AG10803 (cell line): ENCODE measurements around the gene NLRC5.

Source experiments
- DNase-seq: peaks from one replicate; pipeline ENCODE4 v3.0.0; 2010; ENCODE audit warnings: low read depth
- H3K4me3 ChIP-seq: 2 replicates; pipeline ENCODE4 v1.5.1; 2011; ENCODE audit warnings: mild to moderate bottlenecking, low read length, control low read depth
- TF ChIP-seq, protein P1 (sequence below): conservative IDR thresholded peaks from 2 replicates; pipeline ENCODE4 v1.5.1; 2011; ENCODE audit warnings: mild to moderate bottlenecking, low read length, control low read depth, inconsistent platforms

The NLRC5 gene

DNA sequence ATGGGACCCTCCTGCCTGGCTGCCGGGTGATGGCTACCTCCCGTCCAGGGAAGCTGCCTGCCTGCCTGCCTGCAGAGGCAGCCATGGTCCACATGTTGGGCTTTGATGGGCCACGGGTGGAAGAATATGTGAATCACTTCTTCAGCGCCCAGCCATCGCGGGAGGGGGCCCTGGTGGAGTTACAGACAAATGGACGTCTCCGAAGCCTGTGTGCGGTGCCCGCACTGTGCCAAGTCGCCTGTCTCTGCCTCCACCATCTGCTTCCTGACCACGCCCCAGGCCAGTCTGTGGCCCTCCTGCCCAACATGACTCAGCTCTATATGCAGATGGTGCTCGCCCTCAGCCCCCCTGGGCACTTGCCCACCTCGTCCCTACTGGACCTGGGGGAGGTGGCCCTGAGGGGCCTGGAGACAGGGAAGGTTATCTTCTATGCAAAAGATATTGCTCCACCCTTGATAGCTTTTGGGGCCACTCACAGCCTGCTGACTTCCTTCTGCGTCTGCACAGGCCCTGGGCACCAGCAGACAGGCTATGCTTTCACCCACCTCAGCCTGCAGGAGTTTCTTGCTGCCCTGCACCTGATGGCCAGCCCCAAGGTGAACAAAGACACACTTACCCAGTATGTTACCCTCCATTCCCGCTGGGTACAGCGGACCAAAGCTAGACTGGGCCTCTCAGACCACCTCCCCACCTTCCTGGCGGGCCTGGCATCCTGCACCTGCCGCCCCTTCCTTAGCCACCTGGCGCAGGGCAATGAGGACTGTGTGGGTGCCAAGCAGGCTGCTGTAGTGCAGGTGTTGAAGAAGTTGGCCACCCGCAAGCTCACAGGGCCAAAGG lies 36.8 kb downstream of the NLRC5 start:
- DNase-seq: no peak
- TF ChIP-seq, protein P1, sequence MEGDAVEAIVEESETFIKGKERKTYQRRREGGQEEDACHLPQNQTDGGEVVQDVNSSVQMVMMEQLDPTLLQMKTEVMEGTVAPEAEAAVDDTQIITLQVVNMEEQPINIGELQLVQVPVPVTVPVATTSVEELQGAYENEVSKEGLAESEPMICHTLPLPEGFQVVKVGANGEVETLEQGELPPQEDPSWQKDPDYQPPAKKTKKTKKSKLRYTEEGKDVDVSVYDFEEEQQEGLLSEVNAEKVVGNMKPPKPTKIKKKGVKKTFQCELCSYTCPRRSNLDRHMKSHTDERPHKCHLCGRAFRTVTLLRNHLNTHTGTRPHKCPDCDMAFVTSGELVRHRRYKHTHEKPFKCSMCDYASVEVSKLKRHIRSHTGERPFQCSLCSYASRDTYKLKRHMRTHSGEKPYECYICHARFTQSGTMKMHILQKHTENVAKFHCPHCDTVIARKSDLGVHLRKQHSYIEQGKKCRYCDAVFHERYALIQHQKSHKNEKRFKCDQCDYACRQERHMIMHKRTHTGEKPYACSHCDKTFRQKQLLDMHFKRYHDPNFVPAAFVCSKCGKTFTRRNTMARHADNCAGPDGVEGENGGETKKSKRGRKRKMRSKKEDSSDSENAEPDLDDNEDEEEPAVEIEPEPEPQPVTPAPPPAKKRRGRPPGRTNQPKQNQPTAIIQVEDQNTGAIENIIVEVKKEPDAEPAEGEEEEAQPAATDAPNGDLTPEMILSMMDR: no peak
- no peak overlapping the region for H3K4me3 ChIP-seq

DNA sequence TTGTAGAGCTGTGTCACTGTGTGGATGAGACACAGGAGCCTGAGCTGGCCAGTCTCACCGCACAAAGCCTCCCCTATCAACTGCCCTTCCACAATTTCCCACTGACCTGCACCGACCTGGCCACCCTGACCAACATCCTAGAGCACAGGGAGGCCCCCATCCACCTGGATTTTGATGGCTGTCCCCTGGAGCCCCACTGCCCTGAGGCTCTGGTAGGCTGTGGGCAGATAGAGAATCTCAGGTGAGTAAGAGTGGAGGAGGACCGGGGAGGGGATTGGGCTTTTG lies 37.4 kb downstream of the NLRC5 start:
- no peak for DNase-seq
- TF ChIP-seq, protein P1: no peak
- no peak overlapping the region for H3K4me3 ChIP-seq

DNA sequence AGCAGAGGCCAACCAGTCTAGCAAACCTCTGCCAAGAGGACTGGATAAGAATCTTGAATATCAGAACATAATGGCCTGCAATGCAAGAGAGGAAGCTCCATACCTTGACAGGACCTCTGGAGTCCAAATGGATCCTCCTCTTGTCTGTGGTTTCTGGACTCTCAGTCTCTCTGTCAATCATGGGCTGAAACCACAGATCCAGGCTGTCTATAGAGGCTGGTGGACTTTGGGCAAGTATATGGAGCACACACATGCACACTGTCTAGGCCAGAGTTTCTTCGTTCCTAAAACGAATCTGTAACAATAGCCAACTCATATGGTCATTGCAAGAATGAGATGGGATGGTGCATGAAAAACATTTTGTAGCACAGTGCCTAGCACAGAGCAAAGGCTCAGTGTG lies 37.7 kb downstream of the NLRC5 start:
- TF ChIP-seq, protein P1: no peak
- no peak for DNase-seq
- H3K4me3 ChIP-seq: no peak overlapping the region

DNA sequence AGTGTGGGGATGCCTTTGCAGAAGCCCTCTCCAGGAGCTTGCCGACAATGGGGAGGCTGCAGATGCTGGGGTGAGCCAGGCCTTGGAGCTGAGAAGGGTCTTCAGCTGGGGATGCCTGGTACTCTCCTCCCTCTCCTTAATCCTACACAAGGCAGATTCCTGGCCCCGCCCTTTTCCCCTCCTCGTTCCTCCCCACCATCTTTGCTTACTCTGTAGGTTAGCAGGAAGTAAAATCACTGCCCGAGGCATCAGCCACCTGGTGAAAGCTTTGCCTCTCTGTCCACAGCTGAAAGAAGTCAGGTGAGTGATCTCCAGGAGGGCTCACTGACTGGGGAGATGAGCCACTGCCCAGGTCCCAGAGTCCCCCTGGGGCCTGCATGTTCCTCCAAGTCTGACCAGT lies 38.7 kb downstream of the NLRC5 start:
- H3K4me3 ChIP-seq: no peak overlapping the region
- TF ChIP-seq, protein P1: no peak
- DNase-seq: no peak

DNA sequence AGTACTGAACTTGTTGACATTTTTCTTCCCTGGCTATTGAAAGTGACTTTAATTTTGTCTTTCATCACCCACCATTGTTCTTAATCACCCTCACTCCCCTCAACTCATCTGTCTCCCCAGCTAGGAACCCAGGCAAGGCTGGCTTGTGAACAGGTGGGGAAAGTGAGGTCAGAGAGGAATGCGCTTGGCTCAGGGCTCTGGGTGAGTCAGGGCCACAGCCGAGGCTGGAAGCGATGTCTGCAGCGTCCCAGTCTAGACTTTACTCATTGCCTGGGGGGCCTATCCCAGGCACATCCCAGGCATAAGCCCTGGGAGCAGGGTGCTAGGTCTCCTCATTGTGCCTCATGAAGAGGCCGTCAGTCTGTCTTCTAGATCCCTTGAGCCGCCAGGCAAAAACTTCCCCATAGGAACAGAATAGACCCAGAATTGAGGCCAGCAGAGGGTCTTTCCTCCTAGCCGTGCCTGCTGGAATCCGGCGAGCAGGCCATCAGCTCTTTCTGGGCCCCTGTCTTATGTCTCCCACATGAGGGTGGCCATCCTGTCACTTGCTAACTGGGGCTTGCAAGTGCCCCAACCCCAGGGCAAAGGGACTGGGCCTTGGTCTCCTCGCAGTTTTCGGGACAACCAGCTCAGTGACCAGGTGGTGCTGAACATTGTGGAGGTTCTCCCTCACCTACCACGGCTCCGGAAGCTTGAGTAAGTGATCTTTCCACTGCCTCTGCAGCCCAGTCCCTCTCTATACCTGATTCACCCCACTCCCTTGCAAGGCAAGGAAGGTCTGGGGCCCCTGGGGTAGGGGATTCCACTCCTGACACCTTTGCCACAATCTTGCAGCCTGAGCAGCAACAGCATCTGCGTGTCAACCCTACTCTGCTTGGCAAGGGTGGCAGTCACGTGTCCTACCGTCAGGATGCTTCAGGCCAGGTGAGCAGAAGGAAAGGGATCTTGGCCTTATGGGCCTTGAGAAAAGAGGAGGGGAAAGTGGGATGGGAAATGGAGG lies 40.1 kb downstream of the NLRC5 start:
- no peak overlapping the region for H3K4me3 ChIP-seq
- TF ChIP-seq, protein P1: no peak

DNA sequence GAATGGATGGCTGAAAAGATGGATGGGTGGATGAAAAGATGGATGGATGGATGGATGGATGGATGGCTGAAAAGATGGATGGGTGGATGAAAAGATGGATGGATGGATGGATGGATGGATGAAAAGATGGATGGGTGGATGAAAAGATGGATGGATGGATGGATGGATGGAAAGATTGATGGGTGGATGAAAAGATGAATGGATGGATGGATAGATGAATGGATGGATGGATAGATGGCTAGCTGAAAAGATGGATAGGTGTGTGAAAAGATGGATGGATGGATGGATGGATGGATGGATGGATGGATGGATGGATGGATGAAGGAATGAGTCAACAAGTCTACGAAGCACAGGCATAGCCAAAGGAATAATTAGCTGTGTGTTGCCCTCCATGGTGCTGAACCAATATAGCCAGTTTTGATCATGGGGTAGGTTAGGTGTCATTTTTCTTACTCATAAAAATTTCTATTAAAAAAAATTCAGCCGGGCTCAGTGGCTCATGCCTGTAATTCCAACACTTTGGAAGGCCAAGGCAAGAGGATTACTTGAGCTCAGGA lies 41.1 kb downstream of the NLRC5 start:
- H3K4me3 ChIP-seq: no peak overlapping the region
- TF ChIP-seq, protein P1: no peak
- DNase-seq: no peak

More for the DNA sequence above, 40.1 kb downstream of the NLRC5 start:
- peak; percentile 40 for DNase-seq
